GM12865 (cell line): ENCODE results near the gene TMCC2.

Experiments used
- DNase-seq: peaks from one replicate; pipeline ENCODE4 v3.0.0; 2010; ENCODE audit warnings: low read depth
- H3K4me3 ChIP-seq: 2 replicates; pipeline ENCODE4 v1.5.1; 2011; ENCODE audit warnings: mild to moderate bottlenecking, low read depth, low read length, control low read depth
- TF ChIP-seq, protein P1 (sequence below): IDR thresholded peaks from 2 replicates; pipeline ENCODE4 v1.5.1; 2011; ENCODE audit warnings: low read length, control low read depth, low read depth, inconsistent platforms; ENCODE audit not compliant: insufficient read depth; ENCODE audit errors: missing control alignments

TMCC2 gene

DNA sequence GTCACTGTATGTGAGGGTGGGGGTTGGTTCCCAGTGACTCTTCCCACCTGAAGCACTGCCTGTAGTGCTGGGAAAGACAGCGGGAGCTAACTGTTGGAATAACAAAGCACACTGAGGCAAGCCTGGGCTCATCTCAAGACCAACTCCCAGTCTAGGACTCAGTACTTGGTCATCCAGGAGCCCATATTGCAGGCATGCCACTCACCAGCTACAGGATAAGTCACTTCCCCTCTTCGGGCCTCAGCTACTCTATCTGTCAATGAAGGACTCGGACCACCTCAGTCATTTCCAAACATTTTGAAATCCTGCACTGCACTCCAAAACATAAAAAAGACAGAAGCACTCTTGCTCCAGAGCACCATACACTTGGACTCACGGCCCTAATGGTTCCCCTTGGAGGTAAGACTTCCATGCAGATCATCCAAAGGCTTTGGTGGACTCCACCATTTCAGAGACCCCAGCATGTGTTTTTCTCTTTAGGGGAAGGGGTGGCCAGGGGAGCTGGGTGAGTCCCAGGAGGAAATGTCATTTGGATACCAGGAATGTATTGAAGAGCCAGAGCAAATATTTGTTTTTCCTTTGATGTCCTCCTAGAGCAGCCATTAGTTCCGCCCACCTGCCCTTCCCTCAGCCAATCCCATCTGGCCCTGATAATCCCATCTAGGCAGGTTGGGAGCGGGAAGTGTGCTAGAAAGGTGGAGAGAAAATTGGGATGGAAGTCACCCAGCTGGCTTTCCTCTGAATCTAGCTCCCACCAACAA lies 90.7 kb downstream of the TMCC2 start:
- no peak for DNase-seq
- TF ChIP-seq, protein P1, sequence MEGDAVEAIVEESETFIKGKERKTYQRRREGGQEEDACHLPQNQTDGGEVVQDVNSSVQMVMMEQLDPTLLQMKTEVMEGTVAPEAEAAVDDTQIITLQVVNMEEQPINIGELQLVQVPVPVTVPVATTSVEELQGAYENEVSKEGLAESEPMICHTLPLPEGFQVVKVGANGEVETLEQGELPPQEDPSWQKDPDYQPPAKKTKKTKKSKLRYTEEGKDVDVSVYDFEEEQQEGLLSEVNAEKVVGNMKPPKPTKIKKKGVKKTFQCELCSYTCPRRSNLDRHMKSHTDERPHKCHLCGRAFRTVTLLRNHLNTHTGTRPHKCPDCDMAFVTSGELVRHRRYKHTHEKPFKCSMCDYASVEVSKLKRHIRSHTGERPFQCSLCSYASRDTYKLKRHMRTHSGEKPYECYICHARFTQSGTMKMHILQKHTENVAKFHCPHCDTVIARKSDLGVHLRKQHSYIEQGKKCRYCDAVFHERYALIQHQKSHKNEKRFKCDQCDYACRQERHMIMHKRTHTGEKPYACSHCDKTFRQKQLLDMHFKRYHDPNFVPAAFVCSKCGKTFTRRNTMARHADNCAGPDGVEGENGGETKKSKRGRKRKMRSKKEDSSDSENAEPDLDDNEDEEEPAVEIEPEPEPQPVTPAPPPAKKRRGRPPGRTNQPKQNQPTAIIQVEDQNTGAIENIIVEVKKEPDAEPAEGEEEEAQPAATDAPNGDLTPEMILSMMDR, result no peak
- no peak overlapping the region for H3K4me3 ChIP-seq

DNA sequence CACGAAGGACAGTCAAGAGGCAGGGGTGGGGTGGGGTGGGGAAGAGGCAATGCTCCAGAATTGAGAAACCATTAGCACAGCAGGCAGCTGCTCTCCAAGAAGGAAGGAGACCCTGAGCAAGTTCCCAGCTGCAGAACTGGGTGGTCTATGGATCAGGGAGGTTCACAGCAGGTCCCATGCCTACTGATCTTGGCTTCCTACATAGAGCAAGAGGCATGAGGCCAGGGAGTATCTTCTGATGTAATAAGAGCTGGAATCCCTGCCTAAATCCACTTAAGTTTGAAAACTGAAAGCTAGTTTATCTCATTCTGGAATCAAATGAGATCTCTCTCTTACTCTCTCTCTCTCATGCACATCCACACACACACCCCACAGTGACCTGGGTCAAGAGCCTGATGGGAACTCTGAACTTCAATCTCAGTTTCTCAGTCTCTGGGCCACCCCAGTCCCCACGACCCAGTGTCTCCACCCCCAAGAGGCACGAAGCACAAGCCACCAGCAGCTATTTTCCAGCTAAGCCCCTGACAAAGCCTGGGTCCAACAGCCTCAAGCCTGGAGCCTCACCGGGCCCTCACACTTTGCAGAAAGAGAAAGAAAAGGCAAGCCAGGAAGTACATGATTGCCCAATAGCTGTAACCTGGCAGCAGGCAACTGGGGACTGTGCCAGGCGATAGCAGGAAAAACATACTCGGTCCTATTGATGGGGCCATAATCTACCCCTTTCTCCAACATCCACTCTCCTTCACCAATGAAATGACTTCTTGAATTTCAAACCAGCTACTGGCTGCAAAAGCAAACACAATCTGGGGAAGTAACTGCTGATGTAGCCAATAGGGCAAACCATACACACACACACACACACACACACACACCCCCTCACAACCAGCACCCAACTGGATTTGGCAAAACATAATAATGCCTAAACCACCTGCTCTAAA lies 91.6 kb downstream of the TMCC2 start:
- TF ChIP-seq, protein P1, result no peak
- no peak for DNase-seq
- peak overlapping the region; percentile 15 for H3K4me3 ChIP-seq

DNA sequence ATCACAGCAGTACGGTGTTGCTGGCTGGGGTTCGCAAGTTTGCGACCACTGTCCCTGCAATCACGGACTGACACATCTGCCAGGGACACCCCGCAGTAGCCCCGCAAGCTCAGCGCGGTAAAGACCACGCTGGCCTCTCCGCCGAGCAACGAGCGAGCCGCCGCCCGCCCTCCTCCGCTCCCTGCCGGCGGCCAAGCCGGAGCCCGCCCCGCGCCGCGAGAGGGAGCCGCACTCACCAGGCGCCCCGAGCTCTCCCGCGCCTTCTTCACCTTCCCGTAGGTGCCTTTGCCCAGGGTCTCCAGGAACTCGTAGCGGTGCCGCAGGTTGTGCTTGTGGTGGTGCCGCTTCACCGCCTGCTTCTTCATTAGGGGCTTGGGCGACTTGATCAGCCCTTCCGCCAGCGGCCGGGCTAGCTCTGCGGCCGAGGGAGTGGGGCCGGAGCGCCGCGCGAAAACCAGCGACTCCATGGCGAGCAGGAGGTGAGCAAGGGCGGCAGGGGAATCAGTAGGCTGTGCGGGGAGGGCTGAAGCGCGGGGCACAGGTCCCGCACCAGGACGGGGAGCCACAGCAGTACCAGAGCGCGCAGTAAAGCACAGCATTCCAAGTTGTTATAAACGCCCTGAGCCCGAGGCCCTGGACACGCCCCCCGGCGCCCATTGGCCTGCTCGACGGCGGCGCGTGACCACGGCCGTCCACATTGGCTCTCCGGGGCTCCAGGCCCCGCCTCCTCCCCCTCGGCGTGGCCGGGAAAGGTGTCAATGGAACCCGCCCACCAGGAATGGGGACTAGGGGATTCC lies 93.6 kb downstream of the TMCC2 start, which contains the start of gene NUAK2:
Gene NUAK2 (minus strand): TSS at position 584 of the 797 bp plus-strand sequence. CDS start 117 bp downstream, at position 467.
- TF ChIP-seq, protein P1, result peak; percentile 12
- peak within 1 kb of the TSS; percentile 54 for H3K4me3 ChIP-seq
- DNase-seq, result peak; percentile 56

DNA sequence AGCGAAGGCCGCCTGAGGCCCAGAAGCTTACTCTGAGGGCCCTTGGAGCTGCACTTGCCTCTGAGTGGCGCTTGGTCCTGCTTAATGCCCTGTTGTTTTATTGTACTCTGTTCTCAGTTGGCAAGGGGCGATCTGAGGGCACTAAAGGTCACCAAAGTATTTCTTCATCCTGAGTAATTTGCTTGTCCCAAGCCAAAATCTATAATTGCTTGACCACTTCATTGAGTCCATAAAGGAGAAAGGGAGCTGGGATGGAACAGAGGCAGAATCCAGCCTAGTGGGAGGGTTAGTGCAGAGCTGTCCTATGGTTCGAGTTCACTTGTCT lies 94.2 kb downstream of the TMCC2 start:
- no peak overlapping the region for H3K4me3 ChIP-seq
- no peak for DNase-seq
- TF ChIP-seq, protein P1, result no peak
